T-cell (primary cell): ENCODE measurements around the gene NEK10. TPM values are rescaled to one million over a fixed set of nuclear protein-coding genes. Genes with fewer than 3 reads are reported as not detected.
"Not testable (repeated sequence)": the region's sequence is repeated elsewhere in the genome, so short reads cannot be mapped to it uniquely, and the experiment has no call there.

Source experiments
- ATAC-seq, 4 experiments: fragments of 200-7000 bp in 3 of 4; fragments of 150-1000 bp in 1 of 4; cut with Tn5 transposase; replicated peaks in 1 of 4; 1 replicate in 3 of 4; 2 replicates in 1 of 4; pipeline ENCODE4 v1.10.0; 2021; ENCODE audit warnings: moderate library complexity in 3 of 4, mild to moderate bottlenecking in 2 of 4, moderate number of reproducible peaks in 1 of 4
- CTCF ChIA-PET, 2 donors: fragments of 300-600 bp; sonication (Branson Sonifier 250); formaldehyde crosslinking; loops; one replicate each; lab custom pipeline; 2022; ENCODE audit warnings: antibody characterized with exemption in 2 of 2; lab: Charles Lee
- POLR2A ChIA-PET, 2 donors: fragments of 300-600 bp; sonication (Branson Sonifier 250); formaldehyde crosslinking; loops; one replicate each; lab custom pipeline; 2022; ENCODE audit warnings: antibody characterized with exemption in 2 of 2; lab: Charles Lee
- DNase-seq, 35 experiments: peaks; one replicate each; pipeline versions ENCODE4 v3.0.0 to v3.0.0-alpha.2; 2013 to 2023
- H3K27ac ChIP-seq: one replicate; pipeline ENCODE4 v1.5.1; 2013; ENCODE audit warnings: low read length
- H3K27me3 ChIP-seq, 2 experiments: replicated peaks in 1 of 2; 1 replicate in 1 of 2; 2 replicates in 1 of 2; pipeline versions ENCODE4 v1.6.1 to v1.7.0; 2013; ENCODE audit warnings: low read length in 1 of 2, mixed read lengths in 1 of 2; ENCODE audit not compliant: control insufficient read depth in 2 of 2, insufficient read depth in 2 of 2; ENCODE audit errors: extremely low read depth in 1 of 2
- H3K36me3 ChIP-seq, 2 donors: 1 replicate in 1 of 2; 2 replicates in 1 of 2; pipeline versions ENCODE4 v1.6.1 to v1.7.0; 2013; ENCODE audit warnings: low read length in 1 of 2; ENCODE audit not compliant: control insufficient read depth in 2 of 2, insufficient read depth in 1 of 2; ENCODE audit errors: extremely low read depth in 1 of 2
- H3K4me1 ChIP-seq, 2 experiments: 1 replicate in 1 of 2; 2 replicates in 1 of 2; pipeline versions ENCODE4 v1.6.1 to v1.7.0; 2013; ENCODE audit warnings: low read length in 2 of 2, mixed read lengths in 1 of 2; ENCODE audit not compliant: insufficient read depth in 2 of 2, control insufficient read depth in 1 of 2; ENCODE audit errors: extremely low read depth in 1 of 2
- H3K4me3 ChIP-seq, 2 donors: 1 replicate in 1 of 2; 2 replicates in 1 of 2; pipeline versions ENCODE4 v1.5.1 to v1.7.0; 2013; ENCODE audit warnings: mild to moderate bottlenecking in 2 of 2, low read length in 1 of 2, moderate library complexity in 1 of 2; ENCODE audit not compliant: control insufficient read depth in 1 of 2; ENCODE audit errors: extremely low read depth in 1 of 2
- H3K9me3 ChIP-seq: 2 replicates; pipeline ENCODE4 v1.7.0; 2013
- H3K27ac Mint-ChIP-seq, 2 donors: one replicate each; pipeline ENCODE4 v1.8.0; 2020 to 2021; ENCODE audit warnings: mild to moderate bottlenecking in 2 of 2, mixed read lengths in 2 of 2
- H3K27me3 Mint-ChIP-seq, 2 donors: one replicate each; pipeline ENCODE4 v1.8.0; 2021 to 2022; ENCODE audit warnings: mixed read lengths in 2 of 2
- H3K36me3 Mint-ChIP-seq: one replicate; pipeline ENCODE4 v1.8.0; 2021; ENCODE audit warnings: mixed read lengths
- H3K4me1 Mint-ChIP-seq, 3 donors: one replicate each; pipeline ENCODE4 v1.8.0; 2020 to 2022; ENCODE audit warnings: mixed read lengths in 3 of 3, mild to moderate bottlenecking in 1 of 3
- H3K4me3 Mint-ChIP-seq, 3 donors: one replicate each; pipeline ENCODE4 v1.8.0; 2020 to 2022; ENCODE audit warnings: mild to moderate bottlenecking in 3 of 3, mixed read lengths in 3 of 3, moderate library complexity in 3 of 3
- H3K9me3 Mint-ChIP-seq, 3 donors: one replicate each; pipeline ENCODE4 v1.8.0; 2020 to 2022; ENCODE audit warnings: mixed read lengths in 3 of 3
- WGBS: methylation state at CpG from one replicate; pipeline ENCODE4 v1.1.5; 2013; ENCODE audit warnings: missing lambda C conversion rate; ENCODE audit not compliant: insufficient coverage; 5-methylcytosine and 5-hydroxymethylcytosine counted together
- total RNA-seq, 35 experiments: library from RNA in 6 of 35; stranded (reverse) in 6 of 35; fragments of 120-200 nt in 1 of 35; gene quantifications; one replicate each; pipeline versions ENCODE4 v1.2.1 to v1.2.4 and lab custom pipeline; 2013 to 2026

Gene NEK10, protein sequence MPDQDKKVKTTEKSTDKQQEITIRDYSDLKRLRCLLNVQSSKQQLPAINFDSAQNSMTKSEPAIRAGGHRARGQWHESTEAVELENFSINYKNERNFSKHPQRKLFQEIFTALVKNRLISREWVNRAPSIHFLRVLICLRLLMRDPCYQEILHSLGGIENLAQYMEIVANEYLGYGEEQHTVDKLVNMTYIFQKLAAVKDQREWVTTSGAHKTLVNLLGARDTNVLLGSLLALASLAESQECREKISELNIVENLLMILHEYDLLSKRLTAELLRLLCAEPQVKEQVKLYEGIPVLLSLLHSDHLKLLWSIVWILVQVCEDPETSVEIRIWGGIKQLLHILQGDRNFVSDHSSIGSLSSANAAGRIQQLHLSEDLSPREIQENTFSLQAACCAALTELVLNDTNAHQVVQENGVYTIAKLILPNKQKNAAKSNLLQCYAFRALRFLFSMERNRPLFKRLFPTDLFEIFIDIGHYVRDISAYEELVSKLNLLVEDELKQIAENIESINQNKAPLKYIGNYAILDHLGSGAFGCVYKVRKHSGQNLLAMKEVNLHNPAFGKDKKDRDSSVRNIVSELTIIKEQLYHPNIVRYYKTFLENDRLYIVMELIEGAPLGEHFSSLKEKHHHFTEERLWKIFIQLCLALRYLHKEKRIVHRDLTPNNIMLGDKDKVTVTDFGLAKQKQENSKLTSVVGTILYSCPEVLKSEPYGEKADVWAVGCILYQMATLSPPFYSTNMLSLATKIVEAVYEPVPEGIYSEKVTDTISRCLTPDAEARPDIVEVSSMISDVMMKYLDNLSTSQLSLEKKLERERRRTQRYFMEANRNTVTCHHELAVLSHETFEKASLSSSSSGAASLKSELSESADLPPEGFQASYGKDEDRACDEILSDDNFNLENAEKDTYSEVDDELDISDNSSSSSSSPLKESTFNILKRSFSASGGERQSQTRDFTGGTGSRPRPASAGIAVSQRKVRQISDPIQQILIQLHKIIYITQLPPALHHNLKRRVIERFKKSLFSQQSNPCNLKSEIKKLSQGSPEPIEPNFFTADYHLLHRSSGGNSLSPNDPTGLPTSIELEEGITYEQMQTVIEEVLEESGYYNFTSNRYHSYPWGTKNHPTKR
- total RNA-seq (1 to 10 TPM in 3 of 5 donors, under 1 TPM in 2; 0.73 to 2.2 (median 1.2) TPM), total RNA-seq (lab: John Stamatoyannopoulos, UW) (0.32 to 3.3 (median 1.2) reads per million in 29 experiments)
- 1.2 TPM for total RNA-seq (2013)

DNA sequence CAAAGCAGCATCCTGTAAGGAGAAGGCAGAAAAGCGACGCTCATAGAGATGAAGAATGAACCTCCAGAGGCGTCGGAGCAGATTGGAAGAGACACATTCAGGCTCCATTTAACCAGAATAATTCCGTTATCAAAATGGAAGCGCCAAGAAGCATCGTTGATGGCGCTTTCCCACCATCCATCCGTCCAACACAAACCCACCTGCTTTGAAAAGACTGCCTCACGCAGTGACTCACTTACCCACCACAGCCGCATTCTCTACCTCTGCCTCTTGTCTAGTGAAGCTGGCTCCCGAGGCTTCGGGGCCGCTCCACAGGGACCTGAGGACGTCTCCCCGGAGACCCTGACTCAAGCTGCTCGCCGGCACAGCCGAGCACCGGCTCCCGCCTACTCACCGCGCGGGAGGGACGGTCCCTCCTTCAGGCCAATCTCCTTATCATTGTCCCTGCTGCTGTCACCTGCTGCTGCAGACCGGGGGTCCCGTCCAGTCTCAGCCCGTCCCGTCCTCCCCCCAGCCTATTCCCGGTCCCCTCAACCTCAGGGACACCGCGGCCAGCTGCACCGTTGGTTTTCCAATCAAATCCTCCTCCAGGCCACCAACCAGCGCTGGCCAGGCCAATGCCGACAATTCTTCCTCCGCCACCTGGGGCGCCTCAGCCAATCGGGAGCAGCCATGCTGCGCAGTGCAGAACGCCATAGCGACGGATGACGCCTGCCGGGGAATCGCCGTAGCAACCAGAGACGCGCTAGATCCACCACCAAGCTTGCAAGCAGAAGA, at the start of gene NEK10:
NEK10 (minus strand) TSS at position 553 of the 777 bp plus-strand sequence. CDS start 16,501 bp downstream, outside the sequence.
- ChIA-PET CTCF (interaction anchor here (0.5 to 1.4 kb wide), 4 partner anchors 11 to 312 kb away, joined by 4 to 7 read pairs (median 4); no protein-coding TSS in a partner anchor), POLR2A (interaction anchor here in 1 of 2 donors (0.6 kb wide), 1 partner anchor 947 kb away, joined by 4 read pairs; no protein-coding TSS in a partner anchor)
- H3K27me3 ChIP-seq, result no peaks in the 10 kb centered on the region
- DNase-seq, result peak; percentile 78 to 95 (median 91)
- no peaks in the 10 kb centered on the region for H3K36me3 Mint-ChIP-seq
- peaks cover 3 to 10% of the 10 kb centered on the region in 2 experiments for H3K4me1 ChIP-seq
- H3K4me1 Mint-ChIP-seq, result peaks cover 14 to 16% (median 15%) of the 10 kb centered on the region in 3 donors
- peak within 1 kb of the TSS; percentile 64 to 66 for H3K4me3 ChIP-seq
- no peaks in the 10 kb centered on the region for H3K9me3 ChIP-seq
- H3K4me3 Mint-ChIP-seq, result peak within 1 kb of the TSS; percentile 90 to 99 (median 92)
- no peaks in the 10 kb centered on the region for H3K36me3 ChIP-seq
- no peaks in the 10 kb centered on the region for H3K9me3 Mint-ChIP-seq
- peak; percentile 97 to 99 (median 97) for ATAC-seq
- under 1% methylated on average over 48 of the region's 48 CpGs for WGBS
- H3K27ac Mint-ChIP-seq, result peak within 1 kb of the TSS; percentile 73 to 76
- H3K27ac ChIP-seq, result no peak within 1 kb of the TSS
- H3K27me3 Mint-ChIP-seq, result no peaks in the 10 kb centered on the region

DNA sequence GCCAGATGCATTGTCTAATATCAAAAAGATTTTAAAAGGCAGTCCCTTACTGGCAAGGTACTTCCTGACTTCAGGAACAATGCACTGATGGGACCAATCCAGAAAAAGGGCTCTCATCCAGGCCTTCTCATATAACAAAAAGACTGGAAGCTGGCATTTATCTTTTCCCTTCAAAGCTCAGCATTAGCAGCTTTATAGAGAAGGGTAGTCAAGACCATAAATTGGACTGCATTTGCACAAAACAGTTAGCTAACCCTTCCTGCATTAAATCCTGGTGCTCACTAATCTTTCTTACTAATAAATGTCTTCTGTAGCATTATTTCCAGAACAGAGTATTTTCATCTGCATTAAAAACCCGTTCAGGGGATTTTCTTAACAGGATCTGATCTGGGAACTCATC, 46.0 kb upstream of the NEK10 start:
- H3K27me3 ChIP-seq, result no peaks in the 10 kb centered on the region
- Mint-ChIP-seq H3K27me3 (no peaks in the 10 kb centered on the region), H3K4me1 (peaks cover 0 to 12% (median 5%) of the 10 kb centered on the region in 3 donors), H3K9me3 (no peaks in the 10 kb centered on the region), H3K36me3 (peaks cover 45% of the 10 kb centered on the region), H3K27ac (no peak overlapping the region), H3K4me3 (no peak overlapping the region)
- no peak for ATAC-seq
- DNase-seq, result no peak
- CTCF ChIA-PET, result interaction anchor here in 1 of 2 donors (0.6 kb wide), 1 partner anchor 266 kb away, joined by 3 read pairs; no protein-coding TSS in a partner anchor
- no peaks in the 10 kb centered on the region for H3K4me1 ChIP-seq
- H3K27ac ChIP-seq, result no peak overlapping the region
- POLR2A ChIA-PET, result interaction anchor here in 1 of 2 donors (0.5 kb wide), 1 partner anchor 178 kb away, joined by 7 read pairs; no protein-coding TSS in a partner anchor
- 100% methylated on average over 1 of the region's 1 CpG for WGBS
- H3K4me3 ChIP-seq, result no peak overlapping the region
- peaks cover 10 to 55% of the 10 kb centered on the region in 2 donors for H3K36me3 ChIP-seq
- H3K9me3 ChIP-seq, result no peaks in the 10 kb centered on the region

DNA sequence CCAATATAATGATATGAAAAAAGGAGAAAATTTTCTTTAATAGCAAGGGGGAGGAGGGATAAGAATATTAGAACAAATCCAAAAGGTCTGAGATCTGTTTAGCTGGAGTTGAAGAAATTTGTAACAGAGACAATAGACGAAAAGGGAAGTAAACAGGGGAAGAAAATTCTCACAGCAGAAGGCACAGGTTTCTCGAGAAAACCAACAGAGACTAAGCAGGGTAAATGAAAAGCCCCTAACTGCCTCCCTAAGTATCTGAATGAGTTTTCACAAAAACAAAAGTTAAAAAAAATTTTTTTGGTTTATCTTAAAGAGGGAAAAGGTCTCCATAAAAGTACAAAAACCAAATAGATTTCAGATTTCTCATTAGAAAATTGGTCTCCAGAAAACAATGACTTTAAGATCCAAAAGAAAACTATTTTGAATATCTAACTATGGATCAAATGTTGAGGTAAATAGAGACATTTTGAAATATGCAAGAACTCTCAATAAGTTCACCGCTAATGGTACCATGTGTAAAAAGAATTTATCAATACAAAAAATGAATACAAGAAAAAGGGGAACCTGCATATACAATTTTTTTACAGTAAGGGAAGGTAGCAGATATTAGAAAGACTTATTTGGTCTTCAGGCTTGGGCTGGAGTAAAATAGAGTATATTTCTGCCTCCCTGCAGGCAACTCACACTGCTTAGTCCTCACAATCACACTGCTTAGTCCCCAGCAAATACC, 23.9 kb upstream of the NEK10 start:
- H3K4me1 Mint-ChIP-seq, result peaks cover 2 to 4% (median 4%) of the 10 kb centered on the region in 3 donors
- no peaks in the 10 kb centered on the region for H3K4me1 ChIP-seq
- H3K9me3 ChIP-seq, result no peaks in the 10 kb centered on the region
- no CpG with 5 or more reads among the region's 3 CpGs for WGBS
- H3K36me3 ChIP-seq, result peaks cover 0 to 59% of the 10 kb centered on the region in 2 donors
- H3K27ac Mint-ChIP-seq, result peak overlapping the region in 1 of 2 donors; percentile 49
- no peaks in the 10 kb centered on the region for H3K9me3 Mint-ChIP-seq
- no peaks in the 10 kb centered on the region for H3K27me3 ChIP-seq
- no peak overlapping the region for H3K4me3 Mint-ChIP-seq
- no peaks in the 10 kb centered on the region for H3K27me3 Mint-ChIP-seq
- POLR2A ChIA-PET, result interaction anchor here in 1 of 2 donors (0.5 kb wide), 1 partner anchor 289 kb away, joined by 6 read pairs; no protein-coding TSS in a partner anchor
- no peak overlapping the region for H3K27ac ChIP-seq
- ATAC-seq (no peak), DNase-seq (no peak)
- CTCF ChIA-PET, result interaction anchor here in 1 of 2 donors (0.6 to 0.8 kb wide), 2 partner anchors 13 to 1537 kb away, joined by 3 read pairs; no protein-coding TSS in a partner anchor
- peaks cover 42% of the 10 kb centered on the region for H3K36me3 Mint-ChIP-seq
- no peak overlapping the region for H3K4me3 ChIP-seq

DNA sequence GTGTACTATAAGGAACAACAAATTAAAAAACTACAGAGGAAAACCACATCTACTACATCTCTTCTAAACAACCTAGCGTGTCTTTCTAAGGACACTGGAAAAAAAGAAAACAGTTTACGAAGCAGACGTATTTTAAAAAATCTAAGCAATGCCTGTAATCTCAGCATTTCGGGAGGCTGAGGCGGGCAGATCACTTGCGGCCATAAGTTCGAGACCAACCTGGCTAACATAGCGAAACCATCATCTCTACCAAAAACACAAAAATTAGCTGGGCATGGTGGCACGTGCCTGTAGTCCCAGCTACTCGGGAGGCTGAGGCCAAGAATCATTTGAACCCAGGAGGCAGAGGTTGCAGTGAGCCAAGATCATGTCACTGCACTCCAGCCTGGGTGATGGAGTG, 23.2 kb upstream of the NEK10 start:
- 96% methylated on average over 8 of the region's 10 CpGs for WGBS
- H3K4me1 ChIP-seq, H3K27me3 Mint-ChIP-seq, H3K9me3 Mint-ChIP-seq, H3K27ac ChIP-seq, POLR2A ChIA-PET, DNase-seq, H3K4me3 ChIP-seq, H3K9me3 ChIP-seq, ATAC-seq, H3K4me1 Mint-ChIP-seq, H3K27me3 ChIP-seq, H3K4me3 Mint-ChIP-seq: not testable (repeated sequence)
- H3K36me3 ChIP-seq, result peaks cover 0 to 55% of the 10 kb centered on the region in 2 donors
- CTCF ChIA-PET, result interaction anchor here in 1 of 2 donors (0.8 kb wide), 1 partner anchor 14 kb away, joined by 3 read pairs; no protein-coding TSS in a partner anchor
- peaks cover 42% of the 10 kb centered on the region for H3K36me3 Mint-ChIP-seq
- peak overlapping the region in 1 of 2 donors; percentile 69 for H3K27ac Mint-ChIP-seq

DNA sequence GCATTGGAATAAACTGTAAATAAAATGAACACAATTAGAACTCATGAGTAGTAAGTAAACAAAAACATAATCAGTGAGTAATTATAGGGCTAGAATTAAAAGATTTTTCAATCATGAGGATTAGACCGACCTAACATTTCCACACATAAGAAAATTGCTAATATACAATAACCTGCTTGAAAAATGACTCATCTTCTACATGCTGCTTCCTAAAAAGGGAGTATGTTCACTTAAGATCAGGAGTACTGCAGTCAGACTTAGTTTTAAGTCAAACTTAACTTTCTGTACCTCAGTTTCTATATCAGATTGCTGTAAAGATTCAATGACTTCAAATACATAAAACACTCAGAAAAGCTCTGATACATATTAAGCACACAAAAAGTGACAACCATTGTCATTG, 22.6 kb upstream of the NEK10 start:
- H3K4me1 ChIP-seq, result no peaks in the 10 kb centered on the region
- ATAC-seq (no peak), DNase-seq (no peak)
- ChIA-PET CTCF (no interaction called here), POLR2A (no interaction called here)
- Mint-ChIP-seq H3K4me1 (peaks cover 2 to 4% (median 4%) of the 10 kb centered on the region in 3 donors), H3K36me3 (peaks cover 41% of the 10 kb centered on the region), H3K27me3 (no peaks in the 10 kb centered on the region), H3K27ac (no peak overlapping the region), H3K9me3 (no peaks in the 10 kb centered on the region), H3K4me3 (no peak overlapping the region)
- H3K27ac ChIP-seq, result no peak overlapping the region
- no peaks in the 10 kb centered on the region for H3K9me3 ChIP-seq
- no CpG with 5 or more reads among the region's 1 CpG for WGBS
- H3K27me3 ChIP-seq, result no peaks in the 10 kb centered on the region
- no peak overlapping the region for H3K4me3 ChIP-seq
- peaks cover 0 to 52% of the 10 kb centered on the region in 2 donors for H3K36me3 ChIP-seq
